Stimulated activated naive CD8-positive, alpha-beta T cell treated with anti-CD3 and anti-CD28 coated beads, Interleukin-15, Interleukin-2, amounts not matched to agents 100 ng/mL and 50 ng/mL, for 24 hours (primary cell): ENCODE results near the gene N4BP2L1.
A peak's percentile ranks its signal among the peaks of the same experiment; 100 is the strongest.

ENCODE experiments used
- H3K27ac Mint-ChIP-seq: one replicate; pipeline ENCODE4 v1.8.0; 2021; ENCODE audit warnings: mild to moderate bottlenecking, mixed read lengths
- H3K27me3 Mint-ChIP-seq: one replicate; pipeline ENCODE4 v1.8.0; 2021; ENCODE audit warnings: mixed read lengths
- H3K36me3 Mint-ChIP-seq: one replicate; pipeline ENCODE4 v1.8.0; 2021; ENCODE audit warnings: low read depth, mixed read lengths
- H3K4me1 Mint-ChIP-seq: one replicate; pipeline ENCODE4 v1.8.0; 2021; ENCODE audit warnings: low read depth, mixed read lengths
- H3K4me3 Mint-ChIP-seq: one replicate; pipeline ENCODE4 v1.8.0; 2021; ENCODE audit warnings: mild to moderate bottlenecking, mixed read lengths
- H3K9me3 Mint-ChIP-seq: one replicate; pipeline ENCODE4 v1.8.0; 2021; ENCODE audit warnings: mixed read lengths

Gene N4BP2L1

GRCh38 chr13:32447894-32448623, 20.1 kb upstream of the N4BP2L1 start:
- Mint-ChIP-seq H3K4me1 (peaks cover 13% of the 10 kb centered on the region), H3K27me3 (no peaks in the 10 kb centered on the region), H3K36me3 (no peaks in the 10 kb centered on the region), H3K9me3 (no peaks in the 10 kb centered on the region), H3K4me3 (no peak overlapping the region), H3K27ac (peak overlapping the region; percentile 53)

- Mint-ChIP-seq H3K27ac (no peak overlapping the region), H3K27me3 (no peaks in the 10 kb centered on the region), H3K9me3 (no peaks in the 10 kb centered on the region), H3K36me3 (no peaks in the 10 kb centered on the region), H3K4me1 (peaks cover 13% of the 10 kb centered on the region), H3K4me3 (no peak overlapping the region)
Measured at GRCh38 chr13:32446773-32447465, 19.0 kb upstream of the N4BP2L1 start.

- H3K27me3 Mint-ChIP-seq, result no peaks in the 10 kb centered on the region
- no peaks in the 10 kb centered on the region for H3K9me3 Mint-ChIP-seq
- no peak overlapping the region for H3K4me3 Mint-ChIP-seq
- H3K36me3 Mint-ChIP-seq, result no peaks in the 10 kb centered on the region
- H3K4me1 Mint-ChIP-seq, result peaks cover 13% of the 10 kb centered on the region
- H3K27ac Mint-ChIP-seq, result no peak overlapping the region
Measured at GRCh38 chr13:32446220-32446619, 18.3 kb upstream of the N4BP2L1 start.

- H3K27me3 Mint-ChIP-seq, result no peaks in the 10 kb centered on the region
- H3K4me1 Mint-ChIP-seq, result peaks cover 13% of the 10 kb centered on the region
- no peak overlapping the region for H3K4me3 Mint-ChIP-seq
- H3K27ac Mint-ChIP-seq, result no peak overlapping the region
- no peaks in the 10 kb centered on the region for H3K9me3 Mint-ChIP-seq
- no peaks in the 10 kb centered on the region for H3K36me3 Mint-ChIP-seq
Measured at GRCh38 chr13:32445461-32445860, 17.5 kb upstream of the N4BP2L1 start.

- no peaks in the 10 kb centered on the region for H3K36me3 Mint-ChIP-seq
- H3K4me1 Mint-ChIP-seq, result peaks cover 8% of the 10 kb centered on the region
- H3K27me3 Mint-ChIP-seq, result no peaks in the 10 kb centered on the region
- H3K4me3 Mint-ChIP-seq, result no peak overlapping the region
- H3K9me3 Mint-ChIP-seq, result no peaks in the 10 kb centered on the region
- peak overlapping the region; percentile 39 for H3K27ac Mint-ChIP-seq
Measured at GRCh38 chr13:32443111-32443510, 15.2 kb upstream of the N4BP2L1 start.

GRCh38 chr13:32438871-32439270, 10.9 kb upstream of the N4BP2L1 start:
- Mint-ChIP-seq H3K4me3 (no peak overlapping the region), H3K4me1 (peaks cover 4% of the 10 kb centered on the region), H3K9me3 (no peaks in the 10 kb centered on the region), H3K36me3 (peaks cover 9% of the 10 kb centered on the region), H3K27ac (no peak overlapping the region), H3K27me3 (no peaks in the 10 kb centered on the region)

GRCh38 chr13:32432856-32433255, 4.9 kb upstream of the N4BP2L1 start:
- Mint-ChIP-seq H3K36me3 (peaks cover 9% of the 10 kb centered on the region), H3K4me3 (no peak overlapping the region), H3K27ac (no peak overlapping the region), H3K27me3 (no peaks in the 10 kb centered on the region), H3K4me1 (peaks cover 11% of the 10 kb centered on the region), H3K9me3 (no peaks in the 10 kb centered on the region)

GRCh38 chr13:32431361-32431760, 3.4 kb upstream of the N4BP2L1 start:
- no peak overlapping the region for H3K27ac Mint-ChIP-seq
- no peaks in the 10 kb centered on the region for H3K9me3 Mint-ChIP-seq
- peaks cover 13% of the 10 kb centered on the region for H3K36me3 Mint-ChIP-seq
- peaks cover 15% of the 10 kb centered on the region for H3K4me1 Mint-ChIP-seq
- H3K4me3 Mint-ChIP-seq, result no peak overlapping the region
- no peaks in the 10 kb centered on the region for H3K27me3 Mint-ChIP-seq

- H3K27me3 Mint-ChIP-seq, result no peaks in the 10 kb centered on the region
- H3K9me3 Mint-ChIP-seq, result no peaks in the 10 kb centered on the region
- peaks cover 25% of the 10 kb centered on the region for H3K4me1 Mint-ChIP-seq
- H3K4me3 Mint-ChIP-seq, result no peak overlapping the region
- peaks cover 12% of the 10 kb centered on the region for H3K36me3 Mint-ChIP-seq
- H3K27ac Mint-ChIP-seq, result peak overlapping the region; percentile 36
Measured at GRCh38 chr13:32430018-32430747, 2.3 kb upstream of the N4BP2L1 start.

GRCh38 chr13:32429433-32429909, 1.5 kb upstream of the N4BP2L1 start:
- no peaks in the 10 kb centered on the region for H3K9me3 Mint-ChIP-seq
- peaks cover 14% of the 10 kb centered on the region for H3K36me3 Mint-ChIP-seq
- H3K4me1 Mint-ChIP-seq, result peaks cover 28% of the 10 kb centered on the region
- H3K4me3 Mint-ChIP-seq, result no peak overlapping the region
- H3K27ac Mint-ChIP-seq, result peak overlapping the region; percentile 97
- no peaks in the 10 kb centered on the region for H3K27me3 Mint-ChIP-seq

- H3K4me1 Mint-ChIP-seq, result peaks cover 35% of the 10 kb centered on the region
- H3K4me3 Mint-ChIP-seq, result peak overlapping the region; percentile 88
- H3K36me3 Mint-ChIP-seq, result peaks cover 19% of the 10 kb centered on the region
- no peaks in the 10 kb centered on the region for H3K9me3 Mint-ChIP-seq
- H3K27ac Mint-ChIP-seq, result peak overlapping the region; percentile 97
- no peaks in the 10 kb centered on the region for H3K27me3 Mint-ChIP-seq
Measured at GRCh38 chr13:32428581-32429432, 877 bp upstream of the N4BP2L1 start.

- Mint-ChIP-seq H3K4me1 (peaks cover 42% of the 10 kb centered on the region), H3K4me3 (peak overlapping the region; percentile 96), H3K27ac (peak overlapping the region; percentile 99)
Measured at GRCh38 chr13:32426990-32427851, 709 bp downstream of the N4BP2L1 start.

GRCh38 chr13:32426191-32426989, 1.5 kb downstream of the N4BP2L1 start:
- Mint-ChIP-seq H3K27me3 (no peaks in the 10 kb centered on the region), H3K4me3 (peak overlapping the region; percentile 96), H3K36me3 (peaks cover 35% of the 10 kb centered on the region), H3K4me1 (peaks cover 44% of the 10 kb centered on the region), H3K9me3 (no peaks in the 10 kb centered on the region), H3K27ac (peak overlapping the region; percentile 99)

More at GRCh38 chr13:32426990-32427851, 709 bp downstream of the N4BP2L1 start:
- no peaks in the 10 kb centered on the region for H3K9me3 Mint-ChIP-seq
- peaks cover 27% of the 10 kb centered on the region for H3K36me3 Mint-ChIP-seq
- no peaks in the 10 kb centered on the region for H3K27me3 Mint-ChIP-seq
